ENCODE results near the gene GNAT2.

The GNAT2 gene

GRCh38 chr1:109640285-109640865, 21.0 kb upstream of the GNAT2 start:
- Histone ChIP-seq H3K9ac (ENCODE audit: low read depth, low read length) (no peak overlapping the region), H3K4me3 (ENCODE audit: low read depth, low read length) (no peak overlapping the region), H3K4me1 (ENCODE audit: control insufficient read depth, insufficient read depth, low read length) (peaks cover 6% of the 10 kb centered on the region), H3K27me3 (ENCODE audit: control insufficient read depth, insufficient read depth, low read length) (peaks cover 10% of the 10 kb centered on the region), H3K36me3 (ENCODE audit: control insufficient read depth, insufficient read depth, low read length) (no peaks in the 10 kb centered on the region), H3K9me3 (ENCODE audit: control insufficient read depth, insufficient read depth, low read length) (no peaks in the 10 kb centered on the region)

- Histone ChIP-seq H3K9me3 (ENCODE audit: control insufficient read depth, insufficient read depth, low read length) (no peaks in the 10 kb centered on the region), H3K9ac (ENCODE audit: low read depth, low read length) (no peak overlapping the region), H3K4me1 (ENCODE audit: control insufficient read depth, insufficient read depth, low read length) (peaks cover 6% of the 10 kb centered on the region), H3K4me3 (ENCODE audit: low read depth, low read length) (no peak overlapping the region), H3K36me3 (ENCODE audit: control insufficient read depth, insufficient read depth, low read length) (no peaks in the 10 kb centered on the region), H3K27me3 (ENCODE audit: control insufficient read depth, insufficient read depth, low read length) (peaks cover 10% of the 10 kb centered on the region)
These were observed 20.4 kb upstream of the GNAT2 start for GRCh38 chr1:109639841-109640184.

- no peaks in the 10 kb centered on the region for H3K36me3 ChIP-seq (ENCODE audit: control insufficient read depth, insufficient read depth, low read length)
- H3K4me3 ChIP-seq (ENCODE audit: low read depth, low read length), result no peak overlapping the region
- peaks cover 6% of the 10 kb centered on the region for H3K4me1 ChIP-seq (ENCODE audit: control insufficient read depth, insufficient read depth, low read length)
- no peaks in the 10 kb centered on the region for H3K9me3 ChIP-seq (ENCODE audit: control insufficient read depth, insufficient read depth, low read length)
- no peak overlapping the region for H3K9ac ChIP-seq (ENCODE audit: low read depth, low read length)
- H3K27me3 ChIP-seq (ENCODE audit: control insufficient read depth, insufficient read depth, low read length), result peaks cover 10% of the 10 kb centered on the region
These were observed 19.8 kb upstream of the GNAT2 start for GRCh38 chr1:109639063-109639840.

GRCh38 chr1:109637446-109637845, 18.0 kb upstream of the GNAT2 start:
- H3K4me3 ChIP-seq (ENCODE audit: low read depth, low read length), result no peak overlapping the region
- H3K9me3 ChIP-seq (ENCODE audit: control insufficient read depth, insufficient read depth, low read length), result no peaks in the 10 kb centered on the region
- H3K27me3 ChIP-seq (ENCODE audit: control insufficient read depth, insufficient read depth, low read length), result peaks cover 4% of the 10 kb centered on the region
- no peaks in the 10 kb centered on the region for H3K36me3 ChIP-seq (ENCODE audit: control insufficient read depth, insufficient read depth, low read length)
- H3K9ac ChIP-seq (ENCODE audit: low read depth, low read length), result no peak overlapping the region
- H3K4me1 ChIP-seq (ENCODE audit: control insufficient read depth, insufficient read depth, low read length), result peaks cover 6% of the 10 kb centered on the region

- Histone ChIP-seq H3K27me3 (ENCODE audit: control insufficient read depth, insufficient read depth, low read length) (peaks cover 2% of the 10 kb centered on the region), H3K9me3 (ENCODE audit: control insufficient read depth, insufficient read depth, low read length) (no peaks in the 10 kb centered on the region), H3K4me1 (ENCODE audit: control insufficient read depth, insufficient read depth, low read length) (peaks cover 6% of the 10 kb centered on the region), H3K36me3 (ENCODE audit: control insufficient read depth, insufficient read depth, low read length) (peaks cover 7% of the 10 kb centered on the region), H3K4me3 (ENCODE audit: low read depth, low read length) (no peak overlapping the region), H3K9ac (ENCODE audit: low read depth, low read length) (no peak overlapping the region)
These were observed 17.0 kb upstream of the GNAT2 start for GRCh38 chr1:109636201-109636952.

GRCh38 chr1:109635862-109636200, 16.4 kb upstream of the GNAT2 start:
- H3K36me3 ChIP-seq (ENCODE audit: control insufficient read depth, insufficient read depth, low read length), result peaks cover 12% of the 10 kb centered on the region
- H3K4me1 ChIP-seq (ENCODE audit: control insufficient read depth, insufficient read depth, low read length), result peaks cover 6% of the 10 kb centered on the region
- no peak overlapping the region for H3K9ac ChIP-seq (ENCODE audit: low read depth, low read length)
- no peak overlapping the region for H3K4me3 ChIP-seq (ENCODE audit: low read depth, low read length)
- H3K9me3 ChIP-seq (ENCODE audit: control insufficient read depth, insufficient read depth, low read length), result no peaks in the 10 kb centered on the region
- no peaks in the 10 kb centered on the region for H3K27me3 ChIP-seq (ENCODE audit: control insufficient read depth, insufficient read depth, low read length)

- H3K36me3 ChIP-seq (ENCODE audit: control insufficient read depth, insufficient read depth, low read length), result peaks cover 17% of the 10 kb centered on the region
- H3K4me1 ChIP-seq (ENCODE audit: control insufficient read depth, insufficient read depth, low read length), result peaks cover 6% of the 10 kb centered on the region
- no peak overlapping the region for H3K4me3 ChIP-seq (ENCODE audit: low read depth, low read length)
- H3K9me3 ChIP-seq (ENCODE audit: control insufficient read depth, insufficient read depth, low read length), result no peaks in the 10 kb centered on the region
- H3K27me3 ChIP-seq (ENCODE audit: control insufficient read depth, insufficient read depth, low read length), result no peaks in the 10 kb centered on the region
- no peak overlapping the region for H3K9ac ChIP-seq (ENCODE audit: low read depth, low read length)
These were observed 15.6 kb upstream of the GNAT2 start for GRCh38 chr1:109634771-109635750.

- Histone ChIP-seq H3K4me3 (ENCODE audit: low read depth, low read length) (no peak overlapping the region), H3K9ac (ENCODE audit: low read depth, low read length) (no peak overlapping the region), H3K9me3 (ENCODE audit: control insufficient read depth, insufficient read depth, low read length) (no peaks in the 10 kb centered on the region), H3K27me3 (ENCODE audit: control insufficient read depth, insufficient read depth, low read length) (no peaks in the 10 kb centered on the region), H3K36me3 (ENCODE audit: control insufficient read depth, insufficient read depth, low read length) (peaks cover 24% of the 10 kb centered on the region), H3K4me1 (ENCODE audit: control insufficient read depth, insufficient read depth, low read length) (peaks cover 6% of the 10 kb centered on the region)
These were observed 14.9 kb upstream of the GNAT2 start for GRCh38 chr1:109634292-109634691.

GRCh38 chr1:109632671-109633346, 13.4 kb upstream of the GNAT2 start:
- Histone ChIP-seq H3K4me1 (ENCODE audit: control insufficient read depth, insufficient read depth, low read length) (peaks cover 6% of the 10 kb centered on the region), H3K9ac (ENCODE audit: low read depth, low read length) (no peak overlapping the region), H3K27me3 (ENCODE audit: control insufficient read depth, insufficient read depth, low read length) (no peaks in the 10 kb centered on the region)

GRCh38 chr1:109631513-109632505, 12.4 kb upstream of the GNAT2 start:
- Histone ChIP-seq H3K9ac (ENCODE audit: low read depth, low read length) (no peak overlapping the region), H3K4me1 (ENCODE audit: control insufficient read depth, insufficient read depth, low read length) (peaks cover 6% of the 10 kb centered on the region), H3K4me3 (ENCODE audit: low read depth, low read length) (no peak overlapping the region), H3K27me3 (ENCODE audit: control insufficient read depth, insufficient read depth, low read length) (no peaks in the 10 kb centered on the region), H3K36me3 (ENCODE audit: control insufficient read depth, insufficient read depth, low read length) (peaks cover 49% of the 10 kb centered on the region), H3K9me3 (ENCODE audit: control insufficient read depth, insufficient read depth, low read length) (no peaks in the 10 kb centered on the region)

More at GRCh38 chr1:109632671-109633346, 13.4 kb upstream of the GNAT2 start:
- Histone ChIP-seq H3K36me3 (ENCODE audit: control insufficient read depth, insufficient read depth, low read length) (peaks cover 39% of the 10 kb centered on the region), H3K9me3 (ENCODE audit: control insufficient read depth, insufficient read depth, low read length) (no peaks in the 10 kb centered on the region), H3K4me3 (ENCODE audit: low read depth, low read length) (no peak overlapping the region)
